ENCODE measurements around the gene MROH9. TPM values are rescaled to one million over a fixed set of nuclear protein-coding genes. Genes with fewer than 3 reads are reported as not detected.

Gene MROH9
- total RNA-seq, 1 experiment from 2014 or later, result not detected

DNA sequence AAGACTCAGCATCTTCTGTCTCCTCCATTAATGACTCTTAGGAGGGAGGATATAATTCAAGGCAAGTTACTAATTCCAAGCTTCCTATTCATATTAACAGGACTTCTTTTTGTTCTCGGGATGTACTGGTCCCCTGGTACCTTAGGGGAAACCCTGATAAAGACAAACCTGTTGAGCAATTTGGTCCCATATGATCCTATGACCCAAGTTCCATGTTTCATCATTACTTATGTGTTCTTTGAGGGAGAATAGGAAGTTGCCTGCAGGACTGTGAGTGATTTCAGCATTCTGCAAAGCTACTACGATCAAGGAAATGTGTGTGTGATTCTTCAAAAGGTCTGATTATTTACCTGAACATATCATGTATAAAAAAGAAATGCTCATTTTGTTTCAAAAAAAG is 149.5 kb downstream of the MROH9 start:
- no peak for DNase-seq (ENCODE audit: low read depth, low spot score)
- CTCF ChIA-PET, result interaction anchor here (1.6 kb wide), 1 partner anchor 229 kb away, joined by 3 read pairs; the partner anchor contains the start of gene FMO4
- no peaks in the 10 kb centered on the region for H3K27me3 ChIP-seq (ENCODE audit: insufficient read depth, low read length)
- no peaks in the 10 kb centered on the region for H3K36me3 ChIP-seq (ENCODE audit: control insufficient read depth in 1 of 2, insufficient read depth in 2 of 2, low read length in 2 of 2)
- no peak overlapping the region for H2AFZ ChIP-seq (ENCODE audit: low read depth, low read length, poor library complexity, severe bottlenecking)
- H3K9ac ChIP-seq (ENCODE audit: low read length), result no peak overlapping the region
- no peak overlapping the region for H3K4me3 ChIP-seq (replicated peaks in 1 of 2; ENCODE audit: low read depth in 1 of 2, low read length in 2 of 2)
- POLR2A ChIA-PET, result no interaction called here
- no peak overlapping the region for H3K27ac ChIP-seq (ENCODE audit: low read depth, low read length)
- H3K4me1 ChIP-seq (ENCODE audit: control insufficient read depth in 1 of 2, insufficient read depth in 2 of 2, low read length in 2 of 2), result no peaks in the 10 kb centered on the region
- RAD21 ChIA-PET (ENCODE audit: low non-redundant PET in 1 of 2, low total read pairs in 2 of 2, uncharacterized antibody in 2 of 2, unreplicated experiment in 2 of 2), result no interaction called here
- no peak for TF ChIP-seq ZNF274 (IDR thresholded peaks at IDR 0.05; ENCODE audit: low read depth, low read length)
- TF ChIP-seq, protein P1, sequence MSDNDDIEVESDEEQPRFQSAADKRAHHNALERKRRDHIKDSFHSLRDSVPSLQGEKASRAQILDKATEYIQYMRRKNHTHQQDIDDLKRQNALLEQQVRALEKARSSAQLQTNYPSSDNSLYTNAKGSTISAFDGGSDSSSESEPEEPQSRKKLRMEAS (IDR thresholded peaks at IDR 0.05), result no peak
- TF ChIP-seq CEBPB (IDR thresholded peaks at IDR 0.05; ENCODE audit: low read depth), result no peak
- no peak for TF ChIP-seq SIN3A (IDR thresholded peaks at IDR 0.05; ENCODE audit: low read depth)
- no peak for TF ChIP-seq CBX3 (IDR thresholded peaks at IDR 0.05; ENCODE audit: low read depth)
- TF ChIP-seq REST (IDR thresholded peaks at IDR 0.05; ENCODE audit: low read depth), result no peak
- TF ChIP-seq SP1 (IDR thresholded peaks at IDR 0.05; ENCODE audit: low read depth), result no peak
- no peak for TF ChIP-seq POLR2A (IDR thresholded peaks at IDR 0.05; ENCODE audit: borderline replicate concordance, extremely low read depth, insufficient read depth, insufficient read length)
- no peak for TF ChIP-seq POLR2AphosphoS5 (IDR thresholded peaks at IDR 0.05; ENCODE audit: low read depth, low read length)
- TF ChIP-seq SRF (IDR thresholded peaks at IDR 0.05; ENCODE audit: low read depth), result no peak
- no peak for TF ChIP-seq EZH2 (IDR thresholded peaks at IDR 0.05)
- no peak for TF ChIP-seq EZH2phosphoT487 (IDR thresholded peaks at IDR 0.05; ENCODE audit: borderline replicate concordance)
- TF ChIP-seq ZFX (IDR thresholded peaks at IDR 0.05), result no peak
- no peak for TF ChIP-seq CTCF (IDR thresholded peaks at IDR 0.05 in 2 of 3, conservative IDR thresholded peaks at IDR 0.05 in 1 of 3; ENCODE audit: borderline replicate concordance in 1 of 3, insufficient read depth in 1 of 3, low read depth in 2 of 3, low read length in 2 of 3)
- TF ChIP-seq ELF1 (IDR thresholded peaks at IDR 0.05; ENCODE audit: borderline replicate concordance, low read depth), result no peak
- no peak for ATAC-seq
- intact Hi-C loops (cut with micrococcal nuclease), result loop anchor here (10.0 kb wide), 1 partner anchor 630 kb away; no protein-coding TSS in a partner anchor
- no peak overlapping the region for H3K4me2 ChIP-seq (ENCODE audit: low read length)
- H4K20me1 ChIP-seq (ENCODE audit: insufficient read depth), result no peaks in the 10 kb centered on the region
- H3K79me2 ChIP-seq (ENCODE audit: insufficient read depth, low read length), result no peaks in the 10 kb centered on the region
- no peaks in the 10 kb centered on the region for H3K9me3 ChIP-seq (ENCODE audit: control insufficient read depth in 1 of 2, insufficient read depth in 1 of 2, low read depth in 1 of 2, low read length in 2 of 2)
- H3K9me2 ChIP-seq (ENCODE audit: insufficient read depth), result no peaks in the 10 kb centered on the region
- no TSS peak for BruUV-seq (replicated peaks)

Data from HCT116 (cell line).